CD14-positive monocyte (primary cell): ENCODE data around the gene TBX6. TPM values are rescaled to one million over a fixed set of nuclear protein-coding genes. Genes with fewer than 3 reads are reported as not detected.

Experiments used
- DNase-seq, 3 donors: peaks; one replicate each; pipeline ENCODE4 v3.0.0-alpha.2; 2011 to 2022
- H2AFZ ChIP-seq: 2 replicates; pipeline ENCODE4 v1.6.0; 2012; ENCODE audit warnings: mild to moderate bottlenecking, low read depth, low read length, inconsistent platforms; ENCODE audit not compliant: insufficient read depth, poor library complexity, severe bottlenecking
- H3K27ac ChIP-seq, 2 donors: 1 replicate in 1 of 2; 2 replicates in 1 of 2; pipeline ENCODE4 v1.5.1; 2012 to 2013; ENCODE audit warnings: low read length in 2 of 2, control low read depth in 1 of 2, inconsistent platforms in 1 of 2, low read depth in 1 of 2, mild to moderate bottlenecking in 1 of 2
- H3K27me3 ChIP-seq, 2 donors: one replicate each; pipeline versions ENCODE4 v1.6.0 to v1.6.1; 2011 to 2013; ENCODE audit warnings: low read length in 2 of 2; ENCODE audit not compliant: control insufficient read depth in 2 of 2, insufficient read depth in 2 of 2
- H3K36me3 ChIP-seq, 2 donors: replicated peaks in 1 of 2; 1 replicate in 1 of 2; 2 replicates in 1 of 2; pipeline versions ENCODE4 v1.5.1 to v1.6.1; 2012 to 2013; ENCODE audit warnings: low read length in 2 of 2, control low read depth in 1 of 2, inconsistent platforms in 1 of 2, mild to moderate bottlenecking in 1 of 2; ENCODE audit not compliant: insufficient read depth in 2 of 2, control insufficient read depth in 1 of 2
- H3K4me1 ChIP-seq, 2 donors: 1 replicate in 1 of 2; 2 replicates in 1 of 2; pipeline versions ENCODE4 v1.5.1 to v1.6.1; 2012 to 2013; ENCODE audit warnings: low read length in 2 of 2, control low read depth in 1 of 2, inconsistent platforms in 1 of 2, mild to moderate bottlenecking in 1 of 2, moderate library complexity in 1 of 2; ENCODE audit not compliant: insufficient read depth in 2 of 2, control insufficient read depth in 1 of 2
- H3K4me2 ChIP-seq: replicated peaks from 2 replicates; pipeline ENCODE3; 2012; ENCODE audit warnings: low read length, moderate library complexity, mild to moderate bottlenecking; ENCODE audit not compliant: poor library complexity, severe bottlenecking; ENCODE audit errors: extremely low read depth
- H3K4me3 ChIP-seq, 3 experiments: fragments of 200-600 bp in 1 of 3; sonication (generic) in 1 of 3; replicated peaks in 1 of 3; 1 replicate in 2 of 3; 2 replicates in 1 of 3; pipeline ENCODE4 v1.5.1; 2011 to 2013; ENCODE audit warnings: low read length in 3 of 3, mild to moderate bottlenecking in 3 of 3, control low read depth in 2 of 3, low read depth in 2 of 3, inconsistent platforms in 1 of 3, moderate library complexity in 1 of 3
- H3K79me2 ChIP-seq: 2 replicates; pipeline ENCODE4 v1.6.0; 2012; ENCODE audit warnings: mild to moderate bottlenecking, control low read depth, inconsistent platforms, low read length, moderate library complexity; ENCODE audit not compliant: insufficient read depth
- H3K9ac ChIP-seq: 2 replicates; pipeline ENCODE4 v1.6.0; 2017; ENCODE audit warnings: low read length, mild to moderate bottlenecking; ENCODE audit not compliant: insufficient read depth, poor library complexity, severe bottlenecking
- H3K9me3 ChIP-seq, 2 donors: replicated peaks in 1 of 2; 1 replicate in 1 of 2; 2 replicates in 1 of 2; pipeline versions ENCODE4 v1.5.1 to v1.6.1; 2012 to 2013; ENCODE audit warnings: low read length in 2 of 2, control low read depth in 1 of 2; ENCODE audit not compliant: control insufficient read depth in 1 of 2, insufficient read depth in 1 of 2
- H4K20me1 ChIP-seq: 2 replicates; pipeline ENCODE4 v1.6.0; 2012; ENCODE audit warnings: mild to moderate bottlenecking, low read length, control low read depth, moderate library complexity; ENCODE audit not compliant: insufficient read depth
- H3K27ac Mint-ChIP-seq, 7 donors: one replicate each; pipeline ENCODE4 v1.8.0; 2020; ENCODE audit warnings: mild to moderate bottlenecking in 7 of 7, mixed read lengths in 7 of 7, moderate library complexity in 6 of 7, inconsistent platforms in 2 of 7
- H3K27me3 Mint-ChIP-seq, 3 donors: one replicate each; pipeline ENCODE4 v1.8.0; 2021 to 2022; ENCODE audit warnings: low read depth in 3 of 3, mild to moderate bottlenecking in 3 of 3, mixed read lengths in 3 of 3, moderate library complexity in 3 of 3, inconsistent platforms in 1 of 3
- H3K36me3 Mint-ChIP-seq, 2 donors: one replicate each; pipeline ENCODE4 v1.8.0; 2020; ENCODE audit warnings: mixed read lengths in 2 of 2, inconsistent platforms in 1 of 2, mild to moderate bottlenecking in 1 of 2
- H3K4me1 Mint-ChIP-seq: one replicate; pipeline ENCODE4 v1.8.0; 2020; ENCODE audit warnings: mild to moderate bottlenecking, mixed read lengths
- H3K4me3 Mint-ChIP-seq, 2 donors: one replicate each; pipeline ENCODE4 v1.8.0; 2020; ENCODE audit warnings: mild to moderate bottlenecking in 2 of 2, mixed read lengths in 2 of 2, moderate library complexity in 1 of 2
- H3K9me3 Mint-ChIP-seq, 7 donors: one replicate each; pipeline ENCODE4 v1.8.0; 2020 to 2022; ENCODE audit warnings: mixed read lengths in 7 of 7, mild to moderate bottlenecking in 6 of 7, moderate library complexity in 6 of 7, inconsistent platforms in 2 of 7
- WGBS: methylation state at CpG from one replicate; pipeline ENCODE4 v1.1.5; 2013; ENCODE audit warnings: missing lambda C conversion rate; ENCODE audit not compliant: insufficient coverage; 5-methylcytosine and 5-hydroxymethylcytosine counted together
- intact Hi-C, 2 donors: fragments of 100-400 bp; cut with micrococcal nuclease; formaldehyde crosslinking; loops; one replicate each; pipeline versions ENCODE4 v1.15.0 to v1.15.1; 2023
- polyA plus RNA-seq, 3 donors: library from polyadenylated mRNA; depleted of rRNA in 1 of 3; unstranded in 2 of 3; stranded (reverse) in 1 of 3; fragments of 300-500 nt in 2 of 3; fragments of >200 nt in 1 of 3; fragmentation: Illumina TruSeq in 2 of 3; gene quantifications; 1 replicate in 2 of 3; 2 replicates in 1 of 3; pipeline ENCODE4 v1.2.3, GENCODE V29; 2012 to 2021
- TF ChIP-seq, protein P1 (sequence below): fragments of 200-600 bp; IDR thresholded peaks from one replicate; pipeline ENCODE4 v1.8.0; 2022; ENCODE audit warnings: antibody characterized with exemption, mild to moderate bottlenecking

TBX6 gene
- polyA plus RNA-seq, 3 donors, result 0.10 to 0.65 (median 0.11) TPM

DNA sequence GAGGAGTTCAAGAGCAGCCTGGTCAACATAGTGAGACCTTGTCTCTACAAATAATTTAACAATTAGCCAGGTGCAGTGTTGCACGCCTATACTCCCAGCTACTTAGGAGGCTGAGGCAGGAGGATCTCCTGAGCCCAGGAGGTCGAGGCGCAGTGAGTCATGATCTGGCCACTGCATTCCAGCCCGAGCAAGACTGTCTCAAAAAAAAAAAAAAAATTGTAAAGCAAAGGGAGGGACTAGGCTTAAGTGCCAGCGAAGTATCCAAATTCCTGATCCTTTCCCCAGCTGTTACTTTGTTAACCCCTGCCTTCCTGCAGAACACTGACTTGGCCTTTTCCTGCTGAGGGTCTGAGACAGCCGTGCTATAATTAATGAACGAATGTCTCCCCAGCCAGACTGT, 18.9 kb upstream of the TBX6 start:
- no peaks in the 10 kb centered on the region for H3K27me3 ChIP-seq
- no peak overlapping the region for H3K27ac ChIP-seq
- Mint-ChIP-seq H3K27ac (no peak overlapping the region), H3K9me3 (peaks cover 0 to 5% (median 0%) of the 10 kb centered on the region in 7 donors), H3K4me1 (peaks cover 7% of the 10 kb centered on the region), H3K36me3 (peaks cover 48 to 85% of the 10 kb centered on the region in 2 donors), H3K27me3 (peaks cover 0 to 1% (median 0%) of the 10 kb centered on the region in 3 donors), H3K4me3 (no peak overlapping the region)
- no peak overlapping the region for H3K4me2 ChIP-seq
- intact Hi-C loops, result no loop called here
- TF ChIP-seq, protein P1, sequence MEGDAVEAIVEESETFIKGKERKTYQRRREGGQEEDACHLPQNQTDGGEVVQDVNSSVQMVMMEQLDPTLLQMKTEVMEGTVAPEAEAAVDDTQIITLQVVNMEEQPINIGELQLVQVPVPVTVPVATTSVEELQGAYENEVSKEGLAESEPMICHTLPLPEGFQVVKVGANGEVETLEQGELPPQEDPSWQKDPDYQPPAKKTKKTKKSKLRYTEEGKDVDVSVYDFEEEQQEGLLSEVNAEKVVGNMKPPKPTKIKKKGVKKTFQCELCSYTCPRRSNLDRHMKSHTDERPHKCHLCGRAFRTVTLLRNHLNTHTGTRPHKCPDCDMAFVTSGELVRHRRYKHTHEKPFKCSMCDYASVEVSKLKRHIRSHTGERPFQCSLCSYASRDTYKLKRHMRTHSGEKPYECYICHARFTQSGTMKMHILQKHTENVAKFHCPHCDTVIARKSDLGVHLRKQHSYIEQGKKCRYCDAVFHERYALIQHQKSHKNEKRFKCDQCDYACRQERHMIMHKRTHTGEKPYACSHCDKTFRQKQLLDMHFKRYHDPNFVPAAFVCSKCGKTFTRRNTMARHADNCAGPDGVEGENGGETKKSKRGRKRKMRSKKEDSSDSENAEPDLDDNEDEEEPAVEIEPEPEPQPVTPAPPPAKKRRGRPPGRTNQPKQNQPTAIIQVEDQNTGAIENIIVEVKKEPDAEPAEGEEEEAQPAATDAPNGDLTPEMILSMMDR, result no peak
- no CpG with 5 or more reads among the region's 7 CpGs for WGBS
- no peak overlapping the region for H3K9ac ChIP-seq
- no peaks in the 10 kb centered on the region for H4K20me1 ChIP-seq
- no peaks in the 10 kb centered on the region for H3K4me1 ChIP-seq
- no peak for DNase-seq
- no peak overlapping the region for H3K4me3 ChIP-seq
- peaks cover 25 to 61% of the 10 kb centered on the region in 2 donors for H3K36me3 ChIP-seq
- H3K9me3 ChIP-seq, result no peaks in the 10 kb centered on the region
- no peaks in the 10 kb centered on the region for H3K79me2 ChIP-seq
- H2AFZ ChIP-seq, result no peak overlapping the region

GRCh38 chr16:30108059-30108850, 16.5 kb upstream of the TBX6 start:
- H3K79me2 ChIP-seq, result no peaks in the 10 kb centered on the region
- no peak overlapping the region for H3K4me2 ChIP-seq
- no peaks in the 10 kb centered on the region for H3K27me3 ChIP-seq
- no peaks in the 10 kb centered on the region for H4K20me1 ChIP-seq
- intact Hi-C loops, result no loop called here
- 93% methylated on average over 6 of the region's 15 CpGs for WGBS
- Mint-ChIP-seq H3K27me3 (peaks cover 0 to 1% (median 0%) of the 10 kb centered on the region in 3 donors), H3K4me3 (no peak overlapping the region), H3K4me1 (peaks cover 3% of the 10 kb centered on the region), H3K9me3 (peaks cover 0 to 11% (median 5%) of the 10 kb centered on the region in 7 donors), H3K27ac (no peak overlapping the region), H3K36me3 (peaks cover 50 to 79% of the 10 kb centered on the region in 2 donors)
- DNase-seq, result no peak
- H3K27ac ChIP-seq, result no peak overlapping the region
- no peak overlapping the region for H3K9ac ChIP-seq
- no peak overlapping the region for H2AFZ ChIP-seq
- H3K4me3 ChIP-seq, result no peak overlapping the region
- TF ChIP-seq, protein P1, result no peak
- peaks cover 1 to 2% of the 10 kb centered on the region in 2 donors for H3K9me3 ChIP-seq
- no peaks in the 10 kb centered on the region for H3K4me1 ChIP-seq
- H3K36me3 ChIP-seq, result peaks cover 25 to 65% of the 10 kb centered on the region in 2 donors
